Right lobe of liver (tissue), 4 donors: ENCODE results near the gene NDUFB5.

Experiments used
- CTCF ChIP-seq, 4 donors: fragments of 200-600 bp in 3 of 4; fragments of 450-650 bp in 1 of 4; IDR thresholded peaks; one replicate each; pipeline versions ENCODE4 v1.5.1 to v1.8.0; 2016 to 2022; ENCODE audit warnings: antibody characterized with exemption in 4 of 4, mild to moderate bottlenecking in 2 of 4
- POLR2A ChIP-seq: fragments of 450-650 bp; IDR thresholded peaks from one replicate; pipeline ENCODE4 v1.6.1; 2017; ENCODE audit warnings: antibody characterized with exemption, mild to moderate bottlenecking
- donor health status: DM: no; HTN: no; CAD: no.
- donor health status: DM: no; HTN: no; CAD: no.
- donor health status: DM: no; HTN: yes; CAD: no.

- TF ChIP-seq CTCF (IDR thresholded peaks at IDR 0.05) (no peak), POLR2A (no peak)
Measured at GRCh38 chr3:179651687-179652446, 47.3 kb downstream of the NDUFB5 start.
